Cardiac muscle cell (in vitro differentiated cells and primary cell): Measurements from ENCODE around the gene IGSF11. TPM values are rescaled to one million over a fixed set of nuclear protein-coding genes. Genes with fewer than 3 reads are reported as not detected.
A peak's percentile ranks its signal among the peaks of the same experiment; 100 is the strongest.

Source experiments
- DNase-seq, 2 donors: peaks; one replicate each; pipeline versions ENCODE4 v3.0.0 to v3.0.0-alpha.2; 2010 to 2017; ENCODE audit warnings: low read depth in 1 of 2, low spot score in 1 of 2
- H3K27ac ChIP-seq: fragments of 200-600 bp; sonication (generic); 2 replicates; pipeline ENCODE4 v1.5.1; 2016
- H3K27me3 ChIP-seq: fragments of 200-600 bp; sonication (generic); 2 replicates; pipeline ENCODE4 v1.6.0; 2016; ENCODE audit warnings: control low read depth
- H3K36me3 ChIP-seq: fragments of 200-600 bp; sonication (generic); 2 replicates; pipeline ENCODE4 v1.5.1; 2016; ENCODE audit warnings: control low read depth
- H3K4me1 ChIP-seq: fragments of 200-600 bp; sonication (generic); 2 replicates; pipeline ENCODE4 v1.8.1; 2017; ENCODE audit warnings: low read depth, mild to moderate bottlenecking, mixed run types
- H3K4me3 ChIP-seq: fragments of 200-600 bp; sonication (generic); 2 replicates; pipeline ENCODE4 v1.5.1; 2016; ENCODE audit warnings: mild to moderate bottlenecking
- H3K9me3 ChIP-seq: fragments of 200-600 bp; sonication (generic); 2 replicates; pipeline ENCODE4 v1.5.1; 2017; ENCODE audit warnings: low read depth, mild to moderate bottlenecking, control low read depth
- CTCF ChIP-seq: IDR thresholded peaks from 2 replicates; pipeline ENCODE4 v1.5.1; 2012; ENCODE audit warnings: low read depth, mild to moderate bottlenecking, low read length
- polyA plus RNA-seq: library from polyadenylated mRNA; unstranded; fragments of >200 nt; fragmentation: Nextera tagmentation; extraction: Ambion mirVana; gene quantifications from 2 replicates; pipeline ENCODE4 v1.2.1, GENCODE V29; 2016
- total RNA-seq: library from RNA; depleted of rRNA; stranded (reverse); fragments of >200 nt; gene quantifications from 2 replicates; pipeline ENCODE4 v1.2.3, GENCODE V29; 2016

IGSF11 gene
- total and polyA plus RNA-seq, 2 experiments from 2014 or later = 0.46 to 2.0 TPM

GRCh38 chr3:118946449-118946848, 88.2 kb downstream of the IGSF11 start:
- Histone ChIP-seq H3K9me3 (no peaks in the 10 kb centered on the region), H3K4me1 (peaks cover 17% of the 10 kb centered on the region), H3K36me3 (no peaks in the 10 kb centered on the region), H3K27me3 (no peaks in the 10 kb centered on the region), H3K4me3 (no peak overlapping the region), H3K27ac (no peak overlapping the region)
- DNase-seq = no peak
- no peak for TF ChIP-seq CTCF

- Histone ChIP-seq H3K9me3 (no peaks in the 10 kb centered on the region), H3K4me1 (peaks cover 17% of the 10 kb centered on the region), H3K4me3 (no peak overlapping the region), H3K27ac (no peak overlapping the region), H3K27me3 (no peaks in the 10 kb centered on the region), H3K36me3 (no peaks in the 10 kb centered on the region)
- no peak for TF ChIP-seq CTCF
- no peak for DNase-seq
Observed at GRCh38 chr3:118945834-118946233, 88.8 kb downstream of the IGSF11 start.

GRCh38 chr3:118943597-118943996, 91.0 kb downstream of the IGSF11 start:
- H3K4me3 ChIP-seq = no peak overlapping the region

GRCh38 chr3:118942671-118943070, 92.0 kb downstream of the IGSF11 start:
- H3K27me3 ChIP-seq = no peaks in the 10 kb centered on the region
- peak overlapping the region; percentile 17 for H3K27ac ChIP-seq
- H3K4me3 ChIP-seq = no peak overlapping the region
- no peaks in the 10 kb centered on the region for H3K36me3 ChIP-seq
- no peak for TF ChIP-seq CTCF
- peaks cover 17% of the 10 kb centered on the region for H3K4me1 ChIP-seq
- no peaks in the 10 kb centered on the region for H3K9me3 ChIP-seq
- no peak for DNase-seq

More at GRCh38 chr3:118943597-118943996, 91.0 kb downstream of the IGSF11 start:
- Histone ChIP-seq H3K27ac (no peak overlapping the region), H3K27me3 (no peaks in the 10 kb centered on the region), H3K9me3 (no peaks in the 10 kb centered on the region), H3K36me3 (no peaks in the 10 kb centered on the region), H3K4me1 (peaks cover 17% of the 10 kb centered on the region)
- peak; percentile 2 to 14 for DNase-seq
- TF ChIP-seq CTCF = no peak

GRCh38 chr3:118942195-118942594, 92.5 kb downstream of the IGSF11 start:
- Histone ChIP-seq H3K4me1 (peaks cover 17% of the 10 kb centered on the region), H3K9me3 (no peaks in the 10 kb centered on the region), H3K4me3 (no peak overlapping the region), H3K27ac (peak overlapping the region; percentile 17), H3K36me3 (no peaks in the 10 kb centered on the region), H3K27me3 (no peaks in the 10 kb centered on the region)
- no peak for DNase-seq
- TF ChIP-seq CTCF = no peak

GRCh38 chr3:118941236-118941635, 93.4 kb downstream of the IGSF11 start:
- Histone ChIP-seq H3K27ac (no peak overlapping the region), H3K4me1 (peaks cover 17% of the 10 kb centered on the region), H3K9me3 (no peaks in the 10 kb centered on the region), H3K27me3 (no peaks in the 10 kb centered on the region), H3K4me3 (no peak overlapping the region), H3K36me3 (no peaks in the 10 kb centered on the region)
- no peak for TF ChIP-seq CTCF
- no peak for DNase-seq
